ENCODE data around the gene ITFG2. TPM values are rescaled to one million over a fixed set of nuclear protein-coding genes. Genes with fewer than 3 reads are reported as not detected.

The ITFG2 gene
- total RNA-seq, 1 experiment from 2014 or later = 11.8 TPM

GRCh38 chr12:2785017-2785416, 27.5 kb upstream of the ITFG2 start:
- H3K4me3 ChIP-seq (ENCODE audit: insufficient read depth, low read depth, low read length) = no peak overlapping the region
- DNase-seq = no peak
- no peaks in the 10 kb centered on the region; the same call in 1 of the 2 replicates for H3K27me3 ChIP-seq (ENCODE audit: control insufficient read depth, insufficient read depth, low read length)
- H3K36me3 ChIP-seq (replicated peaks; ENCODE audit: control insufficient read depth, insufficient read depth, low read length) = no peaks in the 10 kb centered on the region

- DNase-seq = no peak
- Histone ChIP-seq H3K36me3 (replicated peaks; ENCODE audit: control insufficient read depth, insufficient read depth, low read length) (no peaks in the 10 kb centered on the region), H3K27me3 (ENCODE audit: control insufficient read depth, insufficient read depth, low read length) (peaks cover 2% of the 10 kb centered on the region; the same call in 1 of the 2 replicates), H3K4me3 (ENCODE audit: insufficient read depth, low read depth, low read length) (no peak overlapping the region)
Observed at GRCh38 chr12:2791089-2791488, 21.4 kb upstream of the ITFG2 start.

- Histone ChIP-seq H3K36me3 (replicated peaks; ENCODE audit: control insufficient read depth, insufficient read depth, low read length) (peaks cover 12% of the 10 kb centered on the region), H3K4me3 (ENCODE audit: insufficient read depth, low read depth, low read length) (no peak overlapping the region), H3K27me3 (ENCODE audit: control insufficient read depth, insufficient read depth, low read length) (peaks cover 2% of the 10 kb centered on the region; the same call in 1 of the 2 replicates)
- no peak for DNase-seq
Observed at GRCh38 chr12:2792671-2793500, 19.6 kb upstream of the ITFG2 start.

GRCh38 chr12:2793561-2793960, 18.9 kb upstream of the ITFG2 start:
- Histone ChIP-seq H3K27me3 (ENCODE audit: control insufficient read depth, insufficient read depth, low read length) (peaks cover 2% of the 10 kb centered on the region; the same call in 1 of the 2 replicates), H3K36me3 (replicated peaks; ENCODE audit: control insufficient read depth, insufficient read depth, low read length) (peaks cover 18% of the 10 kb centered on the region), H3K4me3 (ENCODE audit: insufficient read depth, low read depth, low read length) (no peak overlapping the region; the same call in 1 of the 2 replicates)
- DNase-seq = no peak

- Histone ChIP-seq H3K4me3 (ENCODE audit: insufficient read depth, low read depth, low read length) (peak overlapping the region; percentile 71), H3K27me3 (ENCODE audit: control insufficient read depth, insufficient read depth, low read length) (peaks cover 2% of the 10 kb centered on the region; the same call in 1 of the 2 replicates), H3K36me3 (replicated peaks; ENCODE audit: control insufficient read depth, insufficient read depth, low read length) (peaks cover 25% of the 10 kb centered on the region)
- DNase-seq = no peak
Observed at GRCh38 chr12:2794191-2794735, 18.2 kb upstream of the ITFG2 start.

- DNase-seq = peak; percentile 99
- peaks cover 30% of the 10 kb centered on the region for H3K36me3 ChIP-seq (replicated peaks; ENCODE audit: control insufficient read depth, insufficient read depth, low read length)
- H3K27me3 ChIP-seq (ENCODE audit: control insufficient read depth, insufficient read depth, low read length) = peaks cover 2% of the 10 kb centered on the region; the same call in 1 of the 2 replicates
- H3K4me3 ChIP-seq (ENCODE audit: insufficient read depth, low read depth, low read length) = peak within 1 kb of the TSS; percentile 71
Observed at GRCh38 chr12:2794736-2795289, 17.7 kb upstream of the ITFG2 start, which contains the start of gene FKBP4. FKBP4 (plus strand) TSS chr12:2794970; CDS start chr12:2795140, 170 bp downstream.

- Histone ChIP-seq H3K36me3 (replicated peaks; ENCODE audit: control insufficient read depth, insufficient read depth, low read length) (peaks cover 38% of the 10 kb centered on the region), H3K4me3 (ENCODE audit: insufficient read depth, low read depth, low read length) (peak overlapping the region; percentile 71), H3K27me3 (ENCODE audit: control insufficient read depth, insufficient read depth, low read length) (peaks cover 2% of the 10 kb centered on the region; the same call in 1 of the 2 replicates)
- peak; percentile 96 for DNase-seq
Observed at GRCh38 chr12:2795291-2796186, 16.9 kb upstream of the ITFG2 start.

GRCh38 chr12:2796187-2796666, 16.2 kb upstream of the ITFG2 start:
- H3K27me3 ChIP-seq (ENCODE audit: control insufficient read depth, insufficient read depth, low read length) = peaks cover 2% of the 10 kb centered on the region; the same call in 1 of the 2 replicates
- DNase-seq = peak; percentile 68

GRCh38 chr12:2797721-2798418, 14.6 kb upstream of the ITFG2 start:
- Histone ChIP-seq H3K36me3 (replicated peaks; ENCODE audit: control insufficient read depth, insufficient read depth, low read length) (peaks cover 54% of the 10 kb centered on the region), H3K27me3 (ENCODE audit: control insufficient read depth, insufficient read depth, low read length) (peaks cover 2% of the 10 kb centered on the region; the same call in 1 of the 2 replicates), H3K4me3 (ENCODE audit: insufficient read depth, low read depth, low read length) (no peak overlapping the region)
- no peak for DNase-seq

More at GRCh38 chr12:2796187-2796666, 16.2 kb upstream of the ITFG2 start:
- H3K4me3 ChIP-seq (ENCODE audit: insufficient read depth, low read depth, low read length) = peak overlapping the region; percentile 71
- H3K36me3 ChIP-seq (replicated peaks; ENCODE audit: control insufficient read depth, insufficient read depth, low read length) = peaks cover 44% of the 10 kb centered on the region

- no peak overlapping the region for H3K4me3 ChIP-seq (ENCODE audit: insufficient read depth, low read depth, low read length)
- no peak for DNase-seq
- no peaks in the 10 kb centered on the region for H3K27me3 ChIP-seq (ENCODE audit: control insufficient read depth, insufficient read depth, low read length)
- peaks cover 75% of the 10 kb centered on the region for H3K36me3 ChIP-seq (replicated peaks; ENCODE audit: control insufficient read depth, insufficient read depth, low read length)
Observed at GRCh38 chr12:2800046-2800570, 12.4 kb upstream of the ITFG2 start.

- Histone ChIP-seq H3K4me3 (ENCODE audit: insufficient read depth, low read depth, low read length) (no peak overlapping the region), H3K36me3 (replicated peaks; ENCODE audit: control insufficient read depth, insufficient read depth, low read length) (peaks cover 79% of the 10 kb centered on the region), H3K27me3 (ENCODE audit: control insufficient read depth, insufficient read depth, low read length) (no peaks in the 10 kb centered on the region)
- DNase-seq = no peak
Observed at GRCh38 chr12:2801044-2801783, 11.3 kb upstream of the ITFG2 start.

- DNase-seq = no peak
- Histone ChIP-seq H3K4me3 (ENCODE audit: insufficient read depth, low read depth, low read length) (no peak overlapping the region), H3K27me3 (ENCODE audit: control insufficient read depth, insufficient read depth, low read length) (no peaks in the 10 kb centered on the region), H3K36me3 (replicated peaks; ENCODE audit: control insufficient read depth, insufficient read depth, low read length) (peaks cover 59% of the 10 kb centered on the region)
Observed at GRCh38 chr12:2803635-2804392, 8.7 kb upstream of the ITFG2 start.

All from H7 (cell line).